Panc1 (cell line): Measurements from ENCODE around the gene C21orf91.

Source experiments
- CTCF ChIP-seq: fragments of 450-650 bp; IDR thresholded peaks from 2 replicates; pipeline ENCODE4 v1.5.1; 2017; ENCODE audit warnings: mild to moderate bottlenecking
- REST ChIP-seq, 2 experiments: IDR thresholded peaks; 2 replicates each; pipeline ENCODE4 v1.6.1; 2011 to 2012; ENCODE audit warnings: low read depth in 2 of 2, control low read depth in 1 of 2, low read length in 1 of 2, mild to moderate bottlenecking in 1 of 2, moderate library complexity in 1 of 2; ENCODE audit not compliant: insufficient read depth in 1 of 2
- TCF7L2 ChIP-seq: IDR thresholded peaks from 2 replicates; pipeline ENCODE4 v1.6.1; 2011; ENCODE audit warnings: mild to moderate bottlenecking, low read depth, low read length, inconsistent platforms

GRCh38 chr21:17758683-17759082, 60.5 kb downstream of the C21orf91 start:
- TF ChIP-seq CTCF (no peak), REST (IDR thresholded peaks at IDR 0.05; ENCODE audit: insufficient read depth in 1 of 2, low read depth in 2 of 2, low read length in 1 of 2) (no peak), TCF7L2 (no peak)
